ENCODE data around the gene LMO2.

LMO2 gene

GRCh38 chr11:33913991-33914390, 22.1 kb upstream of the LMO2 start:
- no peak for DNase-seq (ENCODE audit: low spot score)

- DNase-seq (ENCODE audit: low spot score), result no peak
Observed at GRCh38 chr11:33912405-33913361, 20.8 kb upstream of the LMO2 start.

GRCh38 chr11:33910958-33911339, 19.1 kb upstream of the LMO2 start:
- no peak for DNase-seq (ENCODE audit: low spot score)

DNA sequence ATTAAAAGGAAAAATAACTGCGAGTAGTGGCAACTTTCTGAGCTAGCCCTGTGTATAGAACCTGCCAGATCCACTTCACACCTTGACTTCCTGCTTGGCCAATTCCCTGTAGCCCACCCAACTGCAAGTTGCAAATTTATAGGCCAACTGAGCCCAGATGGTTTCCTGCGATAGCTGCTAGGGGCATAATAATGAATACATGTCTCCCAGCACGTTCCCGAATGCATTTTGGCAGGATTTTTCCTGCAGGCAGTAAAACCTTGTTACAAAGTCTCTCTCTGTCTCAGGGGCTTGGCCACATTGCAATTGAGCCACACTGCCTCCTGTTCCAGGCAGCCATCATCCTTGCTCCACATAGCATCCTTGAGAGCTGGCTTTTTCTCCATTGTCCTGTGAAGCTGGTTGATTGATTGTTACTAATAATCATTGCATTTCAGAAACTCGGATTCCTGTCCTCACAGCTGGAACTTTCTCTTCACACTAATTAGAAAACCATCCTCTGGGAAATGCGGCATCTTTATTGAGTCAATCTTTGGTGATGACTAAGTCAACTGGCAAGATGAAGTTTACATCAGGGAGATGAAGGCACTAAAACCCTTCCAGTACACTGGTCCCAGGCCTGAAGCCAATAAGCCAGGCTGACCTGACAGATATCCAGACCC, 18.6 kb upstream of the LMO2 start:
- DNase-seq (ENCODE audit: low spot score), result no peak

- DNase-seq (ENCODE audit: low spot score), result no peak
Observed at GRCh38 chr11:33909552-33909951, 17.7 kb upstream of the LMO2 start.

- DNase-seq (ENCODE audit: low spot score), result no peak
Observed at GRCh38 chr11:33909150-33909549, 17.3 kb upstream of the LMO2 start.

- DNase-seq (ENCODE audit: low spot score), result no peak
Observed at GRCh38 chr11:33907421-33907820, 15.5 kb upstream of the LMO2 start.

DNA sequence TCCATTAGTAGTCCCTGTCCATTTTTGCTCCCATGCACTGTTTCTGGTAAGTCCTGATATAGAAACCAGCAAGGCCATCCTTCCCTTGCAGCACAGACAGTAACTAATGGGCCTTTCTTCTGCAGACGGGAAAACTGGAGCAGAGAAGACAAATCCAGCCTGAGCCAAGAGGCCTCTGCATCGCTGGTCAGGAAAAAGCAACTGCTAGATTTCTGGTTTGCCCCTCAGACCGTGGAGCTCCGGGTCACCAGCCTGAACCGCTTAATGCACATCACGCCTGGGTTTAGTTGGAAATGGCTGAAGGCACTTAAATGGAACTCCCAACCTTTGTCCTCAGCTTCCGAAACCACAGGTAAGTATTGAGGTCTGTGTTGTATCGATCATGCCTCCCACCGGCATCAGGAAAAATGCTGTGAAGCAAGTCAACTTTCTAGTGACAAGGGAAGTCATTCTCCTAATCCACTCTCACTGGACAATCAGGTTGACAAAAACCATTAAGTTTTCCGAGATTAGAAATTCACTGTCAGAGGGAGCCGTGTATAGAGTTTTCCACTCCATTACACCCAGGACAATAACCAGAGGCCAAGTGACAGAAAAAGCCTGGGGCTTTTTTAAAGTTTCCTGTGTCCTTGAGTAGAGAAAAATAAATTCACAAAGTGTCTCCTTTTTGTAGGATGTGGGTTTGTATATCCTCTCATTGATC, 14.8 kb upstream of the LMO2 start:
- no peak for DNase-seq (ENCODE audit: low spot score)

- no peak for DNase-seq (ENCODE audit: low spot score)
Observed at GRCh38 chr11:33904102-33904501, 12.2 kb upstream of the LMO2 start.

DNA sequence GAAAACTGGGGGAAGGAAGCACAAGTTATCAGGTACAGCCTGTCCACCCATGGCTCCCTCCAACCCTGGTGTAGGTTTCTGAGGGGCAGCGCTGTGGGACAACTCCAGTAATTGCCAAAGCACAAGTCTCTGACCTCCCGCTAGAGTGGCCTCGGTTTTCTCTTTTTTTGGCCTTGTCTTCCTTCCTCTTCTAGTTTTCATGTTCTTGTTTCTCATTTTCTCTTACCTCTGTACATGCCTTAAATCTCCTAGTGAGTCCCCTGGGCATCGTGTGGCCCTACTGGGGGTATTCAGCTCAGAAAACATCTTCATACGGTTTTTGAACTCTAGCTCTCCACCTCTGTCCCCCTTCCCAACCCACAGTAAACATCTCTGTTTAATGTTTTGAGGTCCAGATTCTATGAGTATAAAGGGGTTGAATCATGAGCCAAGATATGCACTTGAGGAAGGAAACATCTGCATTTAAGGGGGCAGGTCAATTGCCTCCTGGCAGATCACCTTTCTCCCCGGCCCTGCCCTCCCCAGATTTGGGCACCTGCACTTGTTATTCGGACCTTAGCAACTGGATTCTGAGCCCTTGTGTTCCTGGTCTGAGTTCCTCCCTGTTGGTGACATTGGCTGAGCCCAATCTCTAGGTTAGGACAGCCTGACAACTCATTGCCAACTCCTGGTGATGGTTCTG, 8.4 kb upstream of the LMO2 start:
- DNase-seq (ENCODE audit: low spot score), result no peak

DNA sequence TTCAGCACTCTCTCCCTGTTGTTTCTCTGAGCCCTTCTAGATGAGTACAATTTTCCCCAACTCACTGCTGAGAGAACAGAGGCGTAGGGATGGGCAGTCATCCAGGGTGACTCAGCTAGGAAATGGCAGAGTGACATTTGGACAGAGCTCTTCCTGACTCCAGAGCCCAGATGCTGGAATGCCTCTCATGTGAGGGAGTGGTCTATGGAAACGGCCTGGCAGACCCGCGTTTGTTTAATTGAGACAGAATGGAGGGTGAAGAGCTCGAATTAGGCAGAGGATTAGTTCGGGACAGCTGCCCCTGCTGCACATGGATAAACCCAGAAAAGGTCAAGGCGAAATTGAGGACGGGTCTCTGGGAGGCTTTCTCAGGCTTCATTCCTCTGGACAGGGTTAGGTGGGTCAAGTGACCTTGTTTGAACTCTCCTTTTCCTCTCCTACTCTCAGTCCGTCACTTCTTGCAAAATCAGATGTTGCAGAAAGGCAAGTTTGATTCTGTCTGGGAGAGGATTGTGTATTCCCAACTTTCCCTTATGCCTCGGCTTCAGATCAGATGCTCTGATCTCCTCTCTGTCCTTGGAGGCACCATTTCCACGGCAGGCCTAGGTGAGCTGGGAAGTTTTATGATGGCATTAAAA, 7.6 kb upstream of the LMO2 start:
- DNase-seq (ENCODE audit: low spot score), result no peak

DNA sequence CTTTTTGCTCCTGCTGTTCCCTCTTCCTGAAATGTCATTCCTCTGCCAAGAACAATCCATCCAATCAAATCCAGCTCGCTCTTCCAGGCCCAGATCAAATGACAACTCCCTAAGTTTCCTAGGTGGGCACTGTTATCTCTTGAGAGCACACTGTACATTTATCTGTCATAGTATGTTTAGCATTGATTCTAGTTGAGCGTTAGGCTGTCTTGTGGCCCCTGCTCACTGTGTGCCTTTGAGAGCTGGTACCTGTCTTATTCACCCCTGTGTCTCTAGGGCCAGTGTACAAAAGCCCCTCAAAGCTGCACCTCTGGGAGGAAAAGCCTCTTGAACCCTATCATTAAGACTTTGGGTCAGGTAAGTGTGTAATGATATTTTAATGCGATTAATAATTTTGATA, 7.1 kb upstream of the LMO2 start:
- DNase-seq (ENCODE audit: low spot score), result no peak

GRCh38 chr11:33897761-33898375, 6.0 kb upstream of the LMO2 start:
- no peak for DNase-seq (ENCODE audit: low spot score)

DNA sequence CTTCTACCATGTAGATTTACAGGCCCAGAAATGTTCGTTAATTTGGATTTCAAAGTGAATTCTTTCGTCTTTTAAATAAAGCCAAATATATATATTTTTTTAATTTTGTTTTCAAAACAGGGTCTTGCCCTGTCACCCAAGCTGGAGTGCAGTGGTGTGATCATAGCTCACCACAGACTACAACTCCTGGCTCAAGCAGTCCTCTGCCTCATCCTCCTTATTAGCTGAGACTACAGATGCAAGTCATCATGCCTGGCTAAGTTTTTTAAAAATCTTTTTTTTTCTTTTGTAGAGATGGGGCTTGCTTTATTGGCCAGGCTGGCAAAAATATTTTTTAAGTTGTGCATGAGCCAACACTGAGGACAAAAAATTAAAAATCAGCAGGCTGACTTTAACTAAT, 5.0 kb upstream of the LMO2 start:
- no peak for DNase-seq (ENCODE audit: low spot score)

DNA sequence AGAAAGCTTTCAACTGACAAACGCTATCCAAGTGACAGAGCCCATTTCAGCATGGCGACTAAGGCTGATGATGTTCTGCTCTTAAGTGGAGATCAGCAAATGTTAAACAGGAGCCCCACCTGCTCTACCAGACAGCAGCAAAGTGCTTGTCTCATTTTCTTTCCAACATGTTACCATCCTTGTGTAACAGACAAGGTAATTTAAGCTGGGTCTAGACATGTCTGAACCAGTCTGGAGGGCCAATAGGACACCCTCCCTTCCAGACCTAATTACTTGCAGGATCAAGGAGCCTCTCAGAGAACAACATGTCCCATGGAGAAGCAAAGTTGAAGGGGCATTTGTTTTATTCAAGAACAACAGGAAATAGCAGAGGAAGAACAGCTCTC, 3.9 kb upstream of the LMO2 start:
- no peak for DNase-seq (ENCODE audit: low spot score)

- no peak for DNase-seq (ENCODE audit: low spot score)
Observed at GRCh38 chr11:33894398-33894746, 2.5 kb upstream of the LMO2 start.

- peak; percentile 43 for DNase-seq (ENCODE audit: low spot score)
Observed at GRCh38 chr11:33893711-33894397, 2.0 kb upstream of the LMO2 start.

DNA sequence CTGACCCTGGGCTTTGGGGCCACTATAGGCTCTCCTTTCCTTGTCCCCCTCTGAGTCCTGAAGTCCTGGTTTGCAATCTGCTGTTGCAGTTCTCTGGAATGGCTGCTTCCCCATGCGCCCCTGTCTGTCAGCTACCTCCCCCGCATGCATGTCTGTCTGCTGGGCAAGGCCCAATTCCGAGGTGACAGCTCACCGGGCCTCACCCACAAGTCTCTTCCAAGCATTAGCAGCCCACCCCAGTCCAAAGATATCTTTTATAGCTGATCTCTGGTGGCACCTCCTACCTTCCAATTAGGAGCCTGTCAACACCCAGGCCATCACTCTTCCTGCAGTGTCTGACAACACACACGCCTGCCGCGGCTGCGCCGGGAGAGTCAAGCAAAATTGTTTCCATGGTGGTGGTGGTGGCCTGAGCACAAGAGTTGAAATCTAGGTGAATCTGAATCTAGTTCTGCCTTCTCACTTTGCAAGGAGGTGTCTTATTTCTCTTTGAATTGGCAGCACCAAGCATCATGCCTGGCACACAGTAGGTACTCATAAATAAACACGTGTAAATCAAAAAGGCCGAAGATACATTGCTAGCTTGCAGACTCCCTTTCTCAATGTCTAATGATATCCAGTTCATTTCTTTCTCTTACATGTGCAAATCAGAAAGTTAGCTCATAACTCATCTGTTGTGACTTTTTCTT, 1.2 kb upstream of the LMO2 start:
- no peak for DNase-seq (ENCODE audit: low spot score)

DNA sequence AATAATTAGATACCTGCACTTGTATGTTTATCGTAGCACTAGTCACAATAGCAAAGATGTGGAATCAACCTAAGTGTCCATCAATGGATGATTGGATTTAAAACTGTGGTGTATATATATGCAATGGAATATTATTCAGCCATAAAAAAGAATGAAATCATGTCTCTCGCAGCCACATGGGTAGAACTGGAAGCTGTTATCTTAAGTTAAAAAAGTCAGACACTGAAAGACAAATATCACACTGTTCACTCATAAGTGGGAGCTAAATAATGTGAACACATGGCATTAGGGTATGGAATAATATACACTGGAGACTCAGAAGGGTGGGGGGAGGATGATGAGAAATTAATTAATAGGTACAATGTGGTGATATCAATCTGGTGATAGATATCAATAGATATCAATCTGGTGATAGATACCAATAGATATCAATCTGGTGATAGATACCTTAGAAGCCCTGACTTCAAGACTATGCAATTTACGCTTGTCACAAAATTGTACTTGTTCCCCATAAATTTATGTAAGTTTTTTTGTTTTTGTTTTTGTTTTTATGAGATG, 2.0 kb downstream of the LMO2 start:
- no peak for DNase-seq (ENCODE audit: low spot score)

DNA sequence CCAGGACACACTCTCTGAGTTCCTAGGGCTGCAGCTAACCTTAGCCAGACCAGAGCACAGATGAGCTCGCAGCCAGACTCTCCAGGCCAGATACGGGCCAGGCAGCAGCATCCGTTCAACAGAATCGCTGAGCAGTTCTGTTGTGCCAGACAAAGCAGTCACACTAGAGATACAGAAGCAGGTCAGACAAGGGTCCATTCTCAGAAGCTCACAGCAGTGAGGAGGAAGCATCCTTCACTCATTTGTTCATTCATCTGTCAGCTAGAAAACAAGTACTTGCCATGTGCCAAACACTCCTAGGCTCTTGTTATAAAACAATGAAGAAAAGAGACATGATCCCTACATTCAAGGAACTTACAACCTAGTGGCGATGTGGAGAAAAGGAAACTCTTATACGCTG, 2.6 kb downstream of the LMO2 start:
- no peak for DNase-seq (ENCODE audit: low spot score)

Measured in CD4-positive, alpha-beta T cell treated with Interleukin-6 at 100 ng/mL for 8 hours (primary cell).